HEK293T (cell line): ENCODE results near the gene GSG1L2.

Experiments
- ARNT ChIP-seq: fragments of 450-650 bp; IDR thresholded peaks from 2 replicates; pipeline ENCODE4 v1.6.1; 2017; ENCODE audit warnings: mild to moderate bottlenecking
- BHLHE40 ChIP-seq: fragments of 450-650 bp; IDR thresholded peaks from 2 replicates; pipeline ENCODE4 v1.6.1; 2016; ENCODE audit warnings: mild to moderate bottlenecking, moderate library complexity, borderline replicate concordance
- ELF4 ChIP-seq: fragments of 450-650 bp; IDR thresholded peaks from 2 replicates; pipeline ENCODE4 v1.6.1; 2017; ENCODE audit warnings: antibody characterized with exemption
- FOXA1 ChIP-seq: fragments of 450-650 bp; IDR thresholded peaks from 2 replicates; pipeline ENCODE4 v1.6.1; 2016; ENCODE audit warnings: mild to moderate bottlenecking
- FOXK2 ChIP-seq: fragments of 450-650 bp; IDR thresholded peaks from 2 replicates; pipeline ENCODE4 v1.6.1; 2016; ENCODE audit warnings: mild to moderate bottlenecking
- FOXM1 ChIP-seq: fragments of 450-650 bp; IDR thresholded peaks from 2 replicates; pipeline ENCODE4 v1.6.1; 2017; ENCODE audit warnings: mild to moderate bottlenecking, borderline replicate concordance
- HDGF ChIP-seq: fragments of 450-650 bp; IDR thresholded peaks from 2 replicates; pipeline ENCODE4 v1.6.1; 2017; ENCODE audit warnings: antibody characterized with exemption, borderline replicate concordance
- LEF1 ChIP-seq: fragments of 450-650 bp; IDR thresholded peaks from 2 replicates; pipeline ENCODE4 v1.6.1; 2017; ENCODE audit warnings: mild to moderate bottlenecking, borderline replicate concordance
- NFRKB ChIP-seq: fragments of 450-650 bp; IDR thresholded peaks from 2 replicates; pipeline ENCODE4 v1.6.1; 2016; ENCODE audit warnings: mild to moderate bottlenecking, moderate library complexity
- PKNOX1 ChIP-seq: fragments of 450-650 bp; IDR thresholded peaks from 2 replicates; pipeline ENCODE4 v1.6.1; 2016
- SP1 ChIP-seq: fragments of 450-650 bp; IDR thresholded peaks from 2 replicates; pipeline ENCODE4 v1.6.1; 2017
- SUZ12 ChIP-seq: fragments of 450-650 bp; IDR thresholded peaks from 2 replicates; pipeline ENCODE4 v1.6.1; 2016; ENCODE audit warnings: mild to moderate bottlenecking
- TARDBP ChIP-seq: fragments of 450-650 bp; IDR thresholded peaks from 2 replicates; pipeline ENCODE4 v1.6.1; 2016
- ZNF384 ChIP-seq: fragments of 450-650 bp; IDR thresholded peaks from 2 replicates; pipeline ENCODE4 v1.6.1; 2016

- TF ChIP-seq FOXK2 = no peak
- TF ChIP-seq FOXA1 = no peak
- TF ChIP-seq SUZ12 = no peak
- TF ChIP-seq BHLHE40 = no peak
- TF ChIP-seq SP1 = no peak
- TF ChIP-seq NFRKB = no peak
- TF ChIP-seq ELF4 = no peak
- no peak for TF ChIP-seq ARNT
- TF ChIP-seq HDGF = no peak
- no peak for TF ChIP-seq FOXM1
- no peak for TF ChIP-seq ZNF384
- no peak for TF ChIP-seq LEF1
- no peak for TF ChIP-seq TARDBP
- no peak for TF ChIP-seq PKNOX1
Measured at GRCh38 chr17:9859781-9860180, 37.9 kb upstream of the GSG1L2 start.
